HepG2 (cell line): ENCODE data around the gene EID3. TPM values are rescaled to one million over a fixed set of nuclear protein-coding genes. Genes with fewer than 3 reads are reported as not detected.
A peak's percentile ranks its signal among the peaks of the same experiment; 100 is the strongest.
"Not testable (repeated sequence)": the region's sequence is repeated elsewhere in the genome, so short reads cannot be mapped to it uniquely, and the experiment has no call there.

ENCODE experiments used
- ATAC-seq: fragments of 200-7000 bp; cut with Tn5 transposase; 3 replicates; pipeline ENCODE4 v1.9.1; 2020; ENCODE audit warnings: mild to moderate bottlenecking, moderate library complexity
- BruUV-seq: library from RNA; stranded (reverse); fragments of 400-500 nt; replicated peaks from 2 replicates; lab custom pipeline; 2021; lab: Mats Ljungman, UMichigan
- CTCF ChIA-PET: fragments of 300-600 bp; formaldehyde crosslinking; extraction: SDS; loops from one replicate; lab custom pipeline; 2021; ENCODE audit warnings: low total read pairs, inconsistent platforms, low intra/inter-chr PET ratio; lab: Yijun Ruan, JAX
- POLR2A ChIA-PET: fragments of 350-600 bp; sonication (Branson Sonifier 250); formaldehyde crosslinking; loops from one replicate; lab custom pipeline; 2020; ENCODE audit warnings: antibody characterized with exemption, inconsistent platforms; lab: Yijun Ruan, JAX
- DNase-seq: peaks from one replicate; pipeline ENCODE4 v3.0.0-alpha.2; 2015; ENCODE audit warnings: low spot score
- FAIRE-seq: peaks from 3 replicates; lab custom pipeline; 2011; peaks lifted over from hg19 to GRCh38; lab: Jason Lieb, UNC
- H2AFZ ChIP-seq: one replicate; pipeline ENCODE4 v1.6.1; 2011; ENCODE audit warnings: low read length, inconsistent platforms
- H3K27ac ChIP-seq: fragments of 300-600 bp; 3 replicates; pipeline ENCODE4 v1.8.0; 2011; ENCODE audit warnings: mixed run types, mild to moderate bottlenecking, mixed read lengths, low read length, inconsistent platforms; ENCODE audit not compliant: insufficient read depth; ENCODE audit errors: extremely low read length
- H3K27me3 ChIP-seq, 2 experiments: fragments of 200-600 bp in 1 of 2; 2 replicates in 1 of 2; 3 replicates in 1 of 2; pipeline versions ENCODE4 v1.6.0 to v1.8.0; 2011; ENCODE audit warnings: low read length in 2 of 2, mild to moderate bottlenecking in 2 of 2, moderate library complexity in 2 of 2, inconsistent platforms in 1 of 2; ENCODE audit not compliant: insufficient read depth in 2 of 2, control insufficient read depth in 1 of 2
- H3K36me3 ChIP-seq, 2 experiments: fragments of 200-600 bp in 1 of 2; replicated peaks in 1 of 2; 2 replicates in 1 of 2; 3 replicates in 1 of 2; pipeline versions ENCODE4 v1.5.1 to v1.8.0; 2011; ENCODE audit warnings: low read length in 2 of 2, inconsistent platforms in 1 of 2; ENCODE audit not compliant: insufficient read depth in 2 of 2, control insufficient read depth in 1 of 2
- H3K4me1 ChIP-seq: 2 replicates; pipeline ENCODE4 v1.5.1; 2012; ENCODE audit warnings: low read length, inconsistent platforms; ENCODE audit not compliant: insufficient read depth
- H3K4me2 ChIP-seq: 2 replicates; pipeline ENCODE4 v1.6.0; 2011; ENCODE audit warnings: low read depth, low read length, inconsistent platforms
- H3K4me3 ChIP-seq, 3 experiments: fragments of 200-600 bp in 1 of 3; sonication (generic), shearing (Covaris generic) in 1 of 3; replicated peaks in 1 of 3; 2 replicates each; pipeline ENCODE4 v1.5.1; 2011 to 2016; ENCODE audit warnings: low read length in 3 of 3, inconsistent platforms in 2 of 3, low read depth in 2 of 3, mild to moderate bottlenecking in 2 of 3, control low read depth in 1 of 3, mixed read lengths in 1 of 3; ENCODE audit not compliant: insufficient read depth in 1 of 3
- H3K79me2 ChIP-seq: one replicate; pipeline ENCODE4 v1.6.1; 2011; ENCODE audit warnings: low read length, inconsistent platforms; ENCODE audit not compliant: insufficient read depth
- H3K9ac ChIP-seq: 2 replicates; pipeline ENCODE4 v1.6.0; 2011; ENCODE audit warnings: mild to moderate bottlenecking, low read depth, low read length, inconsistent platforms; ENCODE audit not compliant: insufficient read depth
- H3K9me3 ChIP-seq: 2 replicates; pipeline ENCODE4 v1.5.1; 2012; ENCODE audit warnings: mild to moderate bottlenecking, low read length
- H4K20me1 ChIP-seq: 2 replicates; pipeline ENCODE4 v1.6.0; 2011; ENCODE audit warnings: inconsistent platforms, mild to moderate bottlenecking, low read length, moderate library complexity; ENCODE audit not compliant: insufficient read depth
- MAF1 ChIP-seq: sonication (generic); formaldehyde crosslinking; IDR thresholded peaks from 2 replicates; pipeline ENCODE4 v1.5.0; 2020; ENCODE audit warnings: missing genetic modification reagents, borderline replicate concordance
- NCOR1 ChIP-seq: fragments of 200-600 bp; sonication (generic); IDR thresholded peaks from 2 replicates; pipeline ENCODE4 v1.7.0; 2017; ENCODE audit warnings: antibody characterized with exemption, low read length, borderline replicate concordance
- POLR2AphosphoS2 ChIP-seq: IDR thresholded peaks from 2 replicates; pipeline ENCODE4 v1.6.1; 2011; ENCODE audit warnings: low read depth, low read length, improper control_type of control experiment
- RBM22 ChIP-seq: fragments of 200-400 bp; formaldehyde crosslinking; optimal IDR thresholded peaks from 2 replicates; pipeline ENCODE3; 2017; ENCODE audit warnings: mild to moderate bottlenecking, low read length, moderate library complexity
- SMARCE1 ChIP-seq: fragments of 450-650 bp; IDR thresholded peaks from 2 replicates; pipeline ENCODE4 v1.6.1; 2017; ENCODE audit warnings: borderline replicate concordance
- ZNF761 ChIP-seq: sonication (generic); formaldehyde crosslinking; conservative IDR thresholded peaks from 2 replicates; pipeline ENCODE4 v1.4.0; 2020; ENCODE audit warnings: mild to moderate bottlenecking, missing genetic modification reagents
- WGBS: methylation state at CpG from one replicate; pipeline ENCODE4 v1.1.6; 2017; ENCODE audit warnings: low lambda C conversion rate; 5-methylcytosine and 5-hydroxymethylcytosine counted together
- in situ Hi-C: cut with HindIII; loops from 2 replicates; pipeline ENCODE4 v1.10.0; 2017; ENCODE audit warnings: low pct_unique_long_range_greater_than_20kb; ENCODE audit not compliant: extremely low pct_ligation_motif_present
- intact Hi-C: fragments of 100-400 bp; cut with micrococcal nuclease; formaldehyde crosslinking; loops from one replicate; pipeline ENCODE4 v1.10.0; 2022; ENCODE audit not compliant: unreplicated experiment
- polyA plus RNA-seq, 8 experiments: library from polyadenylated mRNA; depleted of rRNA in 3 of 8; stranded (reverse) in 7 of 8; unstranded in 1 of 8; fragments of >200 nt; fragmentation: Illumina TruSeq in 4 of 8; extraction: Trizol in 4 of 8; gene quantifications; 2 replicates each; pipeline versions ENCODE4 v1.2.1 to v1.2.3, GENCODE V29; 2011 to 2016; ENCODE audit warnings: low read depth in 4 of 8, missing spikeins in 1 of 8, mixed read lengths in 1 of 8; ENCODE audit not compliant: insufficient read depth in 1 of 8
- total RNA-seq, 5 experiments: library from RNA; depleted of rRNA; stranded (reverse); fragments of >200 nt; fragmentation: Illumina TruSeq; extraction: Trizol; gene quantifications; 2 replicates each; pipeline ENCODE4 v1.2.3, GENCODE V29; 2016; ENCODE audit warnings: low read depth in 1 of 5

Gene EID3
- total and polyA plus RNA-seq, 2 of the 13 experiments (the other 11 are each of a cell fraction or from before 2014, with no cell fraction given): 0.38 to 4.5 TPM

GRCh38 chr12:104332273-104332672, 28.7 kb downstream of the EID3 start:
- H3K27me3 ChIP-seq, ATAC-seq, intact Hi-C loops, H3K4me3 ChIP-seq, H3K9me3 ChIP-seq, H3K4me1 ChIP-seq, H3K4me2 ChIP-seq, in situ Hi-C loops, H4K20me1 ChIP-seq, H3K27ac ChIP-seq, H3K79me2 ChIP-seq, H2AFZ ChIP-seq, BruUV-seq, FAIRE-seq, DNase-seq, CTCF ChIA-PET, POLR2A ChIA-PET, H3K9ac ChIP-seq: not testable (repeated sequence)
- H3K36me3 ChIP-seq: peaks cover 14 to 71% of the 10 kb centered on the region in 2 experiments
- WGBS: 98% methylated on average over 3 of the region's 3 CpGs

- Histone ChIP-seq H3K27ac (no peak overlapping the region), H3K79me2 (no peaks in the 10 kb centered on the region), H3K4me2 (no peak overlapping the region), H3K9me3 (no peaks in the 10 kb centered on the region), H3K36me3 (peaks cover 11 to 69% of the 10 kb centered on the region in 2 experiments; a peak in 4 of 5 replicates), H2AFZ (no peak overlapping the region), H3K4me1 (no peaks in the 10 kb centered on the region), H3K27me3 (no peaks in the 10 kb centered on the region), H3K9ac (no peak overlapping the region), H3K4me3 (no peak overlapping the region), H4K20me1 (peaks cover 3% of the 10 kb centered on the region; the same call in 1 of the 2 replicates)
- TF ChIP-seq POLR2AphosphoS2 (peak; percentile 47; the same call in 1 of the 2 replicates), NCOR1 (no peak), MAF1 (CRISPR knock-in tag) (no peak), ZNF761 (CRISPR knock-in tag) (no peak), SMARCE1 (no peak), RBM22 (peak; percentile 33)
- no TSS peak for BruUV-seq
- DNase-seq: no peak
- FAIRE-seq: no peak
- WGBS: 97% methylated on average over 1 of the region's 1 CpG
- in situ Hi-C loops (no loop called here), intact Hi-C loops (no loop called here)
- ATAC-seq: no peak
- ChIA-PET POLR2A (no interaction called here), CTCF (no interaction called here)
Observed at GRCh38 chr12:104333692-104334255, 30.2 kb downstream of the EID3 start.
